CD4-positive, alpha-beta T cell (primary cell): ENCODE measurements around the gene RBP4. TPM values are rescaled to one million over a fixed set of nuclear protein-coding genes. Genes with fewer than 3 reads are reported as not detected.

Experiments used
- ATAC-seq: fragments of 200-7000 bp; cut with Tn5 transposase; one replicate; pipeline ENCODE4 v1.10.0; 2022; ENCODE audit warnings: mild to moderate bottlenecking; ENCODE audit not compliant: poor library complexity
- CTCF ChIA-PET: fragments of 350-600 bp; sonication (Branson Sonifier 250); formaldehyde crosslinking; loops from one replicate; lab custom pipeline; 2021; ENCODE audit warnings: antibody characterized with exemption, inconsistent platforms; lab: Charles Lee
- POLR2A ChIA-PET: fragments of 350-600 bp; sonication (Branson Sonifier 250); formaldehyde crosslinking; loops from one replicate; lab custom pipeline; 2021; ENCODE audit warnings: antibody characterized with exemption, inconsistent platforms; lab: Charles Lee
- DNase-seq, 14 experiments: peaks; one replicate each; pipeline ENCODE4 v3.0.0-alpha.2; 2013 to 2020; ENCODE audit warnings: mixed read lengths in 2 of 14
- H3K27ac ChIP-seq, 2 donors: one replicate each; pipeline versions ENCODE4 v1.5.1 to v1.7.0; 2013; ENCODE audit warnings: low read length in 2 of 2, low read depth in 1 of 2, mild to moderate bottlenecking in 1 of 2
- H3K27me3 ChIP-seq, 2 experiments: 1 replicate in 1 of 2; 2 replicates in 1 of 2; pipeline versions ENCODE4 v1.6.1 to v1.7.0; 2013; ENCODE audit warnings: low read length in 2 of 2, control low read depth in 1 of 2, mild to moderate bottlenecking in 1 of 2, moderate library complexity in 1 of 2; ENCODE audit not compliant: insufficient read depth in 2 of 2, control insufficient read depth in 1 of 2
- H3K36me3 ChIP-seq: one replicate; pipeline ENCODE4 v1.6.1; 2013; ENCODE audit warnings: low read length, control low read depth; ENCODE audit not compliant: insufficient read depth
- H3K4me1 ChIP-seq: one replicate; pipeline ENCODE4 v1.6.1; 2013; ENCODE audit warnings: low read length, control low read depth; ENCODE audit not compliant: insufficient read depth
- H3K4me3 ChIP-seq: one replicate; pipeline ENCODE4 v1.5.1; 2013; ENCODE audit warnings: mild to moderate bottlenecking, low read length, moderate library complexity
- H3K9me3 ChIP-seq, 2 experiments: 1 replicate in 1 of 2; 2 replicates in 1 of 2; pipeline versions ENCODE4 v1.6.1 to v1.7.0; 2013; ENCODE audit warnings: low read length in 2 of 2, mild to moderate bottlenecking in 2 of 2, control low read depth in 1 of 2, moderate library complexity in 1 of 2; ENCODE audit not compliant: control insufficient read depth in 1 of 2, insufficient read depth in 1 of 2
- H3K27ac Mint-ChIP-seq: one replicate; pipeline ENCODE4 v1.8.0; 2020; ENCODE audit warnings: mixed read lengths
- H3K27me3 Mint-ChIP-seq: one replicate; pipeline ENCODE4 v1.8.0; 2021; ENCODE audit warnings: mixed read lengths
- H3K36me3 Mint-ChIP-seq: one replicate; pipeline ENCODE4 v1.8.0; 2021; ENCODE audit warnings: low read depth, mixed read lengths
- H3K4me1 Mint-ChIP-seq: one replicate; pipeline ENCODE4 v1.8.0; 2021; ENCODE audit warnings: low read depth, mixed read lengths
- H3K4me3 Mint-ChIP-seq: one replicate; pipeline ENCODE4 v1.8.0; 2020; ENCODE audit warnings: mild to moderate bottlenecking, mixed read lengths
- H3K9me3 Mint-ChIP-seq: one replicate; pipeline ENCODE4 v1.8.0; 2020; ENCODE audit warnings: mixed read lengths
- intact Hi-C, 2 experiments: fragments of 100-400 bp; cut with DNase I in 1 of 2; cut with micrococcal nuclease in 1 of 2; formaldehyde crosslinking; loops; one replicate each; pipeline versions ENCODE4 v1.15.1 to v1.9.0; 2023 to 2025; cut with DNase I, micrococcal nuclease
- total RNA-seq, 174 experiments: library from RNA in 2 of 174; stranded (reverse) in 2 of 174; gene quantifications; one replicate each; pipeline ENCODE4 v1.2.3 and lab custom pipeline; 2021 to 2026
- TF ChIP-seq, protein P1 (sequence below): fragments of 200-600 bp; IDR thresholded peaks from one replicate; pipeline ENCODE4 v1.8.0; 2022; ENCODE audit warnings: antibody characterized with exemption, mild to moderate bottlenecking

Gene RBP4
- total RNA-seq, 2 experiments from 2014 or later, result not detected

DNA sequence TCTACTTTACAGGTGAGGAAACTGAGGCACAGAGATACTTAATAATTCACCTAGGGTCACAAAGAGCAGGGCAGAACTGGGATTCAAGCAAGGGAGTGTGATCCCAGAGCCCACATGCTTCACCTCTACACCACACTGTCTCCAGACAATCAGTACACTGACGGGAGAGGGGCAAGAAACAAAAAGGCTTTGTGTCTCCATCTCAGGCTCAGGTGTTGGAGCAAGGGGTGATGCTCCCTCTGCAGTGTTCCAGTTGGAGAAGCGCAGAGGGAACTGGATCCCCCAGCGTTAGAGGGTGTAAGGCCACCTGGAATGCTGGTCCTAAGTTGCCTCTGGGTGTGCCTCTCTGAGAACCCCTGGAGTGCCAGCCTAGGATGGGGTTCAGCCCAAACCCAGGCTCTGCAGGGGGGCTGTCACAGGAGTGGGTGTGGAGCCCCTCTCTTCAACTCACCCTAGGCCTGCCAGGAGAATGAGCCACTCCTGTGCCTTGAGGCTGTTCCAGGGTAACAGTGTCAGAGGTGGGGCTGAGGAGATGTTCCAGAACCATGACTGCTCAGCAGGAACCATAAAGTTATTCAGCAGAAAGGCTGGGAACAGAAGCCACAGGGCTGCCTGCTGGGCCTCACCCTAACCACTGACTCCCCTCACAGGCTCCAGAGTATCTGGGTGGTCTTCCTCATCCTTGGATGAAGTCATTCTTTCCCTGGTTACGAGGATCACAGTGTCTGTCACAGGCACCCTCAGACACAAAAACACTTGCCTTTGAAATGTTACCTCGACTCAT is 5.5 kb downstream of the RBP4 start:
- H3K36me3 Mint-ChIP-seq, result no peaks in the 10 kb centered on the region
- peaks cover 10 to 13% of the 10 kb centered on the region in 2 experiments for H3K27me3 ChIP-seq
- no peak overlapping the region for H3K4me3 Mint-ChIP-seq
- H3K4me3 ChIP-seq, result no peak overlapping the region
- no peaks in the 10 kb centered on the region for H3K9me3 ChIP-seq
- ChIA-PET POLR2A (interaction anchor here (0.7 kb wide), 1 partner anchor 278 kb away, joined by 3 read pairs; no protein-coding TSS in a partner anchor), CTCF (no interaction called here)
- no peak for ATAC-seq
- H3K9me3 Mint-ChIP-seq, result no peaks in the 10 kb centered on the region
- no peak for DNase-seq
- TF ChIP-seq, protein P1, sequence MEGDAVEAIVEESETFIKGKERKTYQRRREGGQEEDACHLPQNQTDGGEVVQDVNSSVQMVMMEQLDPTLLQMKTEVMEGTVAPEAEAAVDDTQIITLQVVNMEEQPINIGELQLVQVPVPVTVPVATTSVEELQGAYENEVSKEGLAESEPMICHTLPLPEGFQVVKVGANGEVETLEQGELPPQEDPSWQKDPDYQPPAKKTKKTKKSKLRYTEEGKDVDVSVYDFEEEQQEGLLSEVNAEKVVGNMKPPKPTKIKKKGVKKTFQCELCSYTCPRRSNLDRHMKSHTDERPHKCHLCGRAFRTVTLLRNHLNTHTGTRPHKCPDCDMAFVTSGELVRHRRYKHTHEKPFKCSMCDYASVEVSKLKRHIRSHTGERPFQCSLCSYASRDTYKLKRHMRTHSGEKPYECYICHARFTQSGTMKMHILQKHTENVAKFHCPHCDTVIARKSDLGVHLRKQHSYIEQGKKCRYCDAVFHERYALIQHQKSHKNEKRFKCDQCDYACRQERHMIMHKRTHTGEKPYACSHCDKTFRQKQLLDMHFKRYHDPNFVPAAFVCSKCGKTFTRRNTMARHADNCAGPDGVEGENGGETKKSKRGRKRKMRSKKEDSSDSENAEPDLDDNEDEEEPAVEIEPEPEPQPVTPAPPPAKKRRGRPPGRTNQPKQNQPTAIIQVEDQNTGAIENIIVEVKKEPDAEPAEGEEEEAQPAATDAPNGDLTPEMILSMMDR, result no peak
- intact Hi-C loops, result no loop called here
- H3K27me3 Mint-ChIP-seq, result peaks cover 23% of the 10 kb centered on the region
- no peaks in the 10 kb centered on the region for H3K36me3 ChIP-seq
- no peaks in the 10 kb centered on the region for H3K4me1 Mint-ChIP-seq
- no peak overlapping the region for H3K27ac ChIP-seq
- no peaks in the 10 kb centered on the region for H3K4me1 ChIP-seq
- no peak overlapping the region for H3K27ac Mint-ChIP-seq

- POLR2A ChIA-PET, result no interaction called here
- H3K27ac ChIP-seq, result no peak overlapping the region
- Mint-ChIP-seq H3K36me3 (no peaks in the 10 kb centered on the region), H3K4me1 (no peaks in the 10 kb centered on the region), H3K9me3 (no peaks in the 10 kb centered on the region), H3K27me3 (peaks cover 15% of the 10 kb centered on the region), H3K27ac (no peak overlapping the region), H3K4me3 (no peak overlapping the region)
- H3K9me3 ChIP-seq, result no peaks in the 10 kb centered on the region
- DNase-seq, result no peak
- intact Hi-C loops, result no loop called here
- ATAC-seq, result no peak
- no peaks in the 10 kb centered on the region for H3K36me3 ChIP-seq
- TF ChIP-seq, protein P1, result no peak
- no peak overlapping the region for H3K4me3 ChIP-seq
- H3K4me1 ChIP-seq, result no peaks in the 10 kb centered on the region
- H3K27me3 ChIP-seq, result peaks cover 0 to 8% of the 10 kb centered on the region in 2 experiments
- CTCF ChIA-PET, result no interaction called here
Observed at GRCh38 chr10:93594518-93594917, 6.5 kb downstream of the RBP4 start.

DNA sequence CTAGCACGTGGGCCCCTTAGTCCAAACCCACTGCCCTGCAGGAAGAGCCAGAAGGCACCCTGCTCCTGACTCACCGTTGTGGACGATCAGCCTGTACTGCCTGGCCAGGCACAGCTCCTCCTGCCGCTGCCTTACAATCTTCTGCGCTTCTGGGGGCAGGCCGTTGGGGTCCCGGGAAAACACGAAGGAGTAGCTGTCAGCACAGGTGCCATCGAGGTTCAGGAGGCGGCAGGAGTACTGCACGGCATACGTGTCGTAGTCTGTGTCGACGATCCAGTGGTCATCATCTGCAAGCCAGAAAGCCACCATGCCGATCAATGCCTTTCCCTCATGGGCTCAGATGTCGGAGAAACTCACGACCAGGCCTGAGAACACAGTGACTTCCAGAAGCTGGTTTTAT is 7.3 kb downstream of the RBP4 start:
- intact Hi-C loops, result no loop called here
- no peak overlapping the region for H3K4me3 Mint-ChIP-seq
- H3K9me3 Mint-ChIP-seq, result no peaks in the 10 kb centered on the region
- Histone ChIP-seq H3K27me3 (peaks cover 0 to 4% of the 10 kb centered on the region in 2 experiments), H3K27ac (no peak overlapping the region), H3K4me3 (no peak overlapping the region), H3K9me3 (no peaks in the 10 kb centered on the region), H3K36me3 (no peaks in the 10 kb centered on the region), H3K4me1 (no peaks in the 10 kb centered on the region)
- ATAC-seq, result no peak
- TF ChIP-seq, protein P1, result no peak
- no peaks in the 10 kb centered on the region for H3K36me3 Mint-ChIP-seq
- ChIA-PET CTCF (no interaction called here), POLR2A (no interaction called here)
- H3K27ac Mint-ChIP-seq, result no peak overlapping the region
- H3K27me3 Mint-ChIP-seq, result peaks cover 11% of the 10 kb centered on the region
- H3K4me1 Mint-ChIP-seq, result no peaks in the 10 kb centered on the region
- DNase-seq, result no peak
